ENCODE results near the gene AKR1C1. TPM values are rescaled to one million over a fixed set of nuclear protein-coding genes. Genes with fewer than 3 reads are reported as not detected.
A peak's percentile ranks its signal among the peaks of the same experiment; 100 is the strongest.

The AKR1C1 gene
- total and polyA plus RNA-seq, 9 of the 15 experiments (the other 6 are each of a cell fraction or from before 2014, with no cell fraction given) = 43.5 to 180 (median 82.4) TPM

GRCh38 chr10:4981722-4982471 lies 18.7 kb downstream of the AKR1C1 start (continued):
- TF ChIP-seq KAT2B (IDR thresholded peaks at IDR 0.05; ENCODE audit: low read depth, low read length) (no peak), PRDM10 (IDR thresholded peaks at IDR 0.05; ENCODE audit: partially characterized antibody) (no peak), TBL1XR1 (IDR thresholded peaks at IDR 0.05; ENCODE audit: low read length in 2 of 2) (peak in 1 of 2 experiments; percentile 80; a peak in 2 of 4 replicates), L3MBTL2 (IDR thresholded peaks at IDR 0.05) (peak; percentile 65; the same call in 1 of the 2 replicates), ZNF764 (CRISPR knock-in tag; IDR thresholded peaks at IDR 0.05; ENCODE audit: low read depth) (no peak), MCM2 (IDR thresholded peaks at IDR 0.05; ENCODE audit: low read depth) (no peak), SUPT5H (IDR thresholded peaks at IDR 0.05) (peak; percentile 44; the same call in 1 of the 2 replicates), HMG20A (CRISPR knock-in tag; conservative IDR thresholded peaks at IDR 0.05) (no peak), ATF6 (CRISPR knock-in tag; IDR thresholded peaks at IDR 0.05) (no peak), PCBP2 (IDR thresholded peaks at IDR 0.05; ENCODE audit: low read depth, low read length, poor library complexity, severe bottlenecking) (no peak), POLR2H (tag; IDR thresholded peaks at IDR 0.05; ENCODE audit: low read depth) (no peak), ZFP36 (IDR thresholded peaks at IDR 0.05; ENCODE audit: low read depth, low read length, partially characterized antibody) (peak; percentile 8), SMARCB1 (IDR thresholded peaks at IDR 0.05; ENCODE audit: insufficient read length, low read depth) (no peak), MTA3 (IDR thresholded peaks at IDR 0.05; ENCODE audit: borderline replicate concordance) (peak; percentile 84; the same call in 1 of the 2 replicates), ZNF740 (CRISPR knock-in tag; IDR thresholded peaks at IDR 0.05) (no peak), ZNF740 (tag; IDR thresholded peaks at IDR 0.05) (no peak), ERF (CRISPR knock-in tag; IDR thresholded peaks at IDR 0.05) (no peak), ZNF655 (CRISPR knock-in tag; IDR thresholded peaks at IDR 0.05) (no peak), NCOA1 (IDR thresholded peaks at IDR 0.05; ENCODE audit: low read depth) (peak; percentile 85)
